Endodermal cell (in vitro differentiated cells): ENCODE measurements around the gene NFIX. TPM values are rescaled to one million over a fixed set of nuclear protein-coding genes. Genes with fewer than 3 reads are reported as not detected.
A peak's percentile ranks its signal among the peaks of the same experiment; 100 is the strongest.

Experiments
- DNase-seq: peaks from one replicate; pipeline ENCODE4 v3.0.0-alpha.2; 2017
- H3K27ac ChIP-seq: 2 replicates; pipeline ENCODE4 v1.5.1; 2013; ENCODE audit warnings: mild to moderate bottlenecking, low read depth, low read length, moderate library complexity
- H3K27me3 ChIP-seq: 2 replicates; pipeline ENCODE4 v1.6.1; 2013; ENCODE audit warnings: mild to moderate bottlenecking, low read length, moderate library complexity; ENCODE audit not compliant: insufficient read depth, control insufficient read depth, poor library complexity, severe bottlenecking
- H3K36me3 ChIP-seq: 2 replicates; pipeline ENCODE4 v1.7.0; 2013; ENCODE audit warnings: mild to moderate bottlenecking, low read length, moderate library complexity; ENCODE audit not compliant: control insufficient read depth, insufficient read depth
- H3K4me1 ChIP-seq: one replicate; pipeline ENCODE4 v1.7.0; 2013; ENCODE audit warnings: low read length; ENCODE audit not compliant: control insufficient read depth, insufficient read depth
- H3K4me3 ChIP-seq: 2 replicates; pipeline ENCODE4 v1.5.1; 2013; ENCODE audit warnings: mild to moderate bottlenecking, low read length, moderate library complexity
- H3K9ac ChIP-seq: 2 replicates; pipeline ENCODE4 v1.6.1; 2013; ENCODE audit warnings: mild to moderate bottlenecking, low read length, moderate library complexity; ENCODE audit not compliant: poor library complexity, severe bottlenecking; ENCODE audit errors: extremely low read depth
- H3K9me3 ChIP-seq: 2 replicates; pipeline ENCODE4 v1.6.1; 2013; ENCODE audit warnings: mild to moderate bottlenecking, low read length, moderate library complexity; ENCODE audit not compliant: control insufficient read depth
- H3K27ac Mint-ChIP-seq: 2 replicates; pipeline ENCODE4 v1.8.0; 2020; ENCODE audit warnings: mixed read lengths
- H3K27me3 Mint-ChIP-seq: 2 replicates; pipeline ENCODE4 v1.8.0; 2021; ENCODE audit warnings: mild to moderate bottlenecking, mixed read lengths; ENCODE audit not compliant: insufficient read depth
- H3K36me3 Mint-ChIP-seq: 2 replicates; pipeline ENCODE4 v1.8.0; 2020; ENCODE audit warnings: low read depth, mixed read lengths
- H3K4me1 Mint-ChIP-seq: 2 replicates; pipeline ENCODE4 v1.8.0; 2020; ENCODE audit warnings: mixed read lengths
- H3K4me3 Mint-ChIP-seq: 2 replicates; pipeline ENCODE4 v1.8.0; 2020; ENCODE audit warnings: mild to moderate bottlenecking, moderate library complexity, mixed read lengths
- H3K9me3 Mint-ChIP-seq: 2 replicates; pipeline ENCODE4 v1.8.0; 2020; ENCODE audit warnings: mild to moderate bottlenecking, mixed read lengths
- whole genome bisulfite sequencing, 2 experiments: methylation state at CpG; one replicate each; pipeline versions ENCODE4 v1.1.5 to v1.1.7; 2013; ENCODE audit warnings: missing lambda C conversion rate in 2 of 2, mixed read lengths in 1 of 2; ENCODE audit not compliant: insufficient coverage in 1 of 2, insufficient read length in 1 of 2; 5-methylcytosine and 5-hydroxymethylcytosine counted together
- total RNA-seq, 2 donors: library from RNA; stranded (reverse); fragmentation: NEBNext Ultra II Directional in 1 of 2; extraction: Animal tissue kit (Norgen Biotek cat#: 25700) in 1 of 2; gene quantifications; 2 replicates in 1 of 2; 3 replicates in 1 of 2; pipeline ENCODE4 v1.2.1, GENCODE V29; 2021
- TF ChIP-seq, protein P1 (sequence below): fragments of 200-600 bp; sonication (generic); conservative IDR thresholded peaks from 2 replicates; pipeline ENCODE4 v1.5.0; 2021; ENCODE audit warnings: antibody characterized with exemption, mild to moderate bottlenecking

NFIX gene
- total RNA-seq, 2 donors from 2014 or later = 0.22 to 0.40 TPM

- 5 to 6% methylated on average over 13 to 22 of the region's 22 CpGs for whole genome bisulfite sequencing, 2 experiments
- H3K36me3 ChIP-seq = no peaks in the 10 kb centered on the region
- H3K9ac ChIP-seq = no peak overlapping the region
- peaks cover 11% of the 10 kb centered on the region for H3K4me1 ChIP-seq
- no peaks in the 10 kb centered on the region for H3K36me3 Mint-ChIP-seq
- H3K4me3 ChIP-seq = peak overlapping the region; percentile 35
- peaks cover 39% of the 10 kb centered on the region for H3K4me1 Mint-ChIP-seq
- peaks cover 2% of the 10 kb centered on the region for H3K9me3 Mint-ChIP-seq
- H3K9me3 ChIP-seq = no peaks in the 10 kb centered on the region
- H3K27ac Mint-ChIP-seq = no peak overlapping the region
- H3K27me3 Mint-ChIP-seq = peaks cover 100% of the 10 kb centered on the region
- H3K4me3 Mint-ChIP-seq = peak overlapping the region; percentile 13
- TF ChIP-seq, protein P1, sequence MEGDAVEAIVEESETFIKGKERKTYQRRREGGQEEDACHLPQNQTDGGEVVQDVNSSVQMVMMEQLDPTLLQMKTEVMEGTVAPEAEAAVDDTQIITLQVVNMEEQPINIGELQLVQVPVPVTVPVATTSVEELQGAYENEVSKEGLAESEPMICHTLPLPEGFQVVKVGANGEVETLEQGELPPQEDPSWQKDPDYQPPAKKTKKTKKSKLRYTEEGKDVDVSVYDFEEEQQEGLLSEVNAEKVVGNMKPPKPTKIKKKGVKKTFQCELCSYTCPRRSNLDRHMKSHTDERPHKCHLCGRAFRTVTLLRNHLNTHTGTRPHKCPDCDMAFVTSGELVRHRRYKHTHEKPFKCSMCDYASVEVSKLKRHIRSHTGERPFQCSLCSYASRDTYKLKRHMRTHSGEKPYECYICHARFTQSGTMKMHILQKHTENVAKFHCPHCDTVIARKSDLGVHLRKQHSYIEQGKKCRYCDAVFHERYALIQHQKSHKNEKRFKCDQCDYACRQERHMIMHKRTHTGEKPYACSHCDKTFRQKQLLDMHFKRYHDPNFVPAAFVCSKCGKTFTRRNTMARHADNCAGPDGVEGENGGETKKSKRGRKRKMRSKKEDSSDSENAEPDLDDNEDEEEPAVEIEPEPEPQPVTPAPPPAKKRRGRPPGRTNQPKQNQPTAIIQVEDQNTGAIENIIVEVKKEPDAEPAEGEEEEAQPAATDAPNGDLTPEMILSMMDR = no peak
- H3K27me3 ChIP-seq = peaks cover 100% of the 10 kb centered on the region
- peak; percentile 63 for DNase-seq
- H3K27ac ChIP-seq = no peak overlapping the region
Measured at GRCh38 chr19:13016628-13017305, 21.5 kb downstream of the NFIX start.

DNA sequence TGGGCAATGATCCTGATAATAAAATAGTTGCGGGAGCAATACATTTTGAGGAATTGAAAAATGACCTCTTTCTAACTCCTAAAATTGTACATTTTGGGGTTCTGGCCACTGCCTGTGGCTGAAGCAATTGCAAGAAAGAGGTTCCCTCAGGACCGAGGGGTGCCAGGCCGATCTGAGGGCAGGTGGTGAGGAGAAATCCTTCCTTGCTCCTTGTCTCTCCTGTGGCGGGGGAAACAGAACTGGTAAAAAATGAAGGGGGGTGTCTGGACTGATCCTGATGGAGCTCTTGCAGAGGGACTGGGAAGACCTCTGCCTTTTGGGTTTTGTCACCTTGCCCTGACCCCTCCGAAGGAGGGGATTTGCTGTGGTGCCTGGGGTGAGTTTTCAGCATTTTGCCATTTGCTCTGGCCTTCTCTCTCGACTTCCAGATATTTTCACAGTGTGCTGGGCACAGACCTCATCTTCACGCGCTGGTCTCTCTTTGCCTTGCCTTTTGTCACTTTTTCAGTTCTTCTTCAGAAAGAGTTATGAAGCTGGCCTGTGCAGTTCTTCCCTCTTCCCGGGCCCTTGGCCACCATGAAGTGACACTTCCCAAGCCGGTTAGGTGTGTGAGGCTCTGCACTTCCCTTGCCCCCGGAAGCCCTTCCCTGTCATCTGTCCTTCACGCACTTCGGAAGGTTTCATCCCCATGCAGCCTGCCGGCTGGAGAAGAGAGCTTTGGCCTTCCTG, 22.2 kb downstream of the NFIX start:
- H3K27me3 ChIP-seq = peaks cover 100% of the 10 kb centered on the region

GRCh38 chr19:13018035-13018914, 23.0 kb downstream of the NFIX start:
- WGBS, 2 experiments = 42 to 47% methylated on average over 13 to 18 of the region's 21 CpGs
- Mint-ChIP-seq H3K36me3 (no peaks in the 10 kb centered on the region), H3K4me3 (no peak overlapping the region), H3K4me1 (peaks cover 35% of the 10 kb centered on the region), H3K27me3 (peaks cover 100% of the 10 kb centered on the region), H3K9me3 (no peaks in the 10 kb centered on the region), H3K27ac (no peak overlapping the region)
- Histone ChIP-seq H3K9me3 (no peaks in the 10 kb centered on the region), H3K36me3 (no peaks in the 10 kb centered on the region), H3K27ac (no peak overlapping the region), H3K9ac (no peak overlapping the region), H3K4me1 (peaks cover 11% of the 10 kb centered on the region), H3K4me3 (no peak overlapping the region), H3K27me3 (peaks cover 100% of the 10 kb centered on the region)
- TF ChIP-seq, protein P1 = no peak
- peak; percentile 68 for DNase-seq

More for the DNA sequence above, 22.2 kb downstream of the NFIX start:
- Mint-ChIP-seq H3K27ac (no peak overlapping the region), H3K27me3 (peaks cover 100% of the 10 kb centered on the region), H3K4me3 (peak overlapping the region; percentile 13), H3K9me3 (peaks cover 1% of the 10 kb centered on the region), H3K4me1 (peaks cover 39% of the 10 kb centered on the region), H3K36me3 (no peaks in the 10 kb centered on the region)
- TF ChIP-seq, protein P1 = no peak
- 17 to 24% methylated on average over 7 to 14 of the region's 14 CpGs for WGBS, 2 experiments
- H3K27ac ChIP-seq = no peak overlapping the region
- peak overlapping the region; percentile 35 for H3K4me3 ChIP-seq
- no peaks in the 10 kb centered on the region for H3K36me3 ChIP-seq
- no peak overlapping the region for H3K9ac ChIP-seq
- H3K9me3 ChIP-seq = no peaks in the 10 kb centered on the region
- peak; percentile 74 for DNase-seq
- H3K4me1 ChIP-seq = peaks cover 11% of the 10 kb centered on the region
